ENCODE results near the gene SPC25. TPM values are rescaled to one million over a fixed set of nuclear protein-coding genes. Genes with fewer than 3 reads are reported as not detected.
"Not testable (repeated sequence)": the region's sequence is repeated elsewhere in the genome, so short reads cannot be mapped to it uniquely, and the experiment has no call there.

Gene SPC25, protein sequence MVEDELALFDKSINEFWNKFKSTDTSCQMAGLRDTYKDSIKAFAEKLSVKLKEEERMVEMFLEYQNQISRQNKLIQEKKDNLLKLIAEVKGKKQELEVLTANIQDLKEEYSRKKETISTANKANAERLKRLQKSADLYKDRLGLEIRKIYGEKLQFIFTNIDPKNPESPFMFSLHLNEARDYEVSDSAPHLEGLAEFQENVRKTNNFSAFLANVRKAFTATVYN
- total RNA-seq, result 0.38 TPM
- long read RNA-seq, partial matches to known transcripts, result 0 of 6 reads
- long read RNA-seq, other reads (novel, unspliced or antisense), result 5 of 6 reads

DNA sequence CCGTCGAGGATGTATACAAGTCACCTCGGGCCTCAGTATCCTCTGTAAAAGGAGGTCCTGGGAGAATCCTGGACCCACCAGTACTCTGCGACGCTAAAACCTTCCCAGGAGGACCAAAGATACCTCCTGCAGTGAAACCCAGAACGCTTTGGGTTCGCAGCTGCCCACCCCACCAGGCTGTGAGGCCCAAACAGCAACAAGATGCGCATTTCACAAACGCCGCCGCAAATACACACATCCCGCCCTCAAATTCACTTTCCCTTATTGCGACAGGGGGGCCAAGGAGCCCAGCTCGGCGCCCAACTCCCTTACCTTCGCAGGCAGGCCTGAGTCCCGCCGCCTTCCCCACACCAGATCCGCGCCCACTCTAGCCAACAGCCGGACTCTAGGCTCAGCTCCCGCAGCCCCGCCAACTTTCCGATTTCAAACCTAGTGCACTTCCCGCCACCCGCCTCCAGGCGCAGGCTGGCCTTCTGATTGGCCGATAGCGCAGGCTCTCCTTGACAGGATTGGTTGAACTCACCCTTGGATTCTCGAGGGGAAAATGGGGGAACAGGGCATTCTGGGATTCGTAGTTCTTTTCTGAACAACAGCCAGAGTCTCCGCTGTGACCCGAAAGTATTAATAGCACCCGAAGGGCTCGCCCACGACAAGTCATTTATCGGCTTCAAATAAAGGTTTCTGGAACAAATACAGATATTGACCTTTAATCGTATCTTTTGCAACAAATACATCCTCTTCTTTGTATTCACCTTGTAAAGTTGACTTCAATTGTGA lies at the start of gene SPC25:
Gene SPC25, minus strand, starts transcription at position 425 of the 777 bp plus-strand sequence. CDS start 911 bp downstream, outside the sequence.
- peak; percentile 99 for ATAC-seq
- Histone ChIP-seq H3K9me3 (no peaks in the 10 kb centered on the region), H3K4me3 (peak within 1 kb of the TSS; percentile 49), H3K4me1 (peaks cover 4% of the 10 kb centered on the region), H3K27me3 (no peaks in the 10 kb centered on the region), H3K36me3 (no peaks in the 10 kb centered on the region), H3K27ac (no peak within 1 kb of the TSS)
- intact Hi-C loops (cut with DNase I), result no loop called here
- TF ChIP-seq, protein P1, sequence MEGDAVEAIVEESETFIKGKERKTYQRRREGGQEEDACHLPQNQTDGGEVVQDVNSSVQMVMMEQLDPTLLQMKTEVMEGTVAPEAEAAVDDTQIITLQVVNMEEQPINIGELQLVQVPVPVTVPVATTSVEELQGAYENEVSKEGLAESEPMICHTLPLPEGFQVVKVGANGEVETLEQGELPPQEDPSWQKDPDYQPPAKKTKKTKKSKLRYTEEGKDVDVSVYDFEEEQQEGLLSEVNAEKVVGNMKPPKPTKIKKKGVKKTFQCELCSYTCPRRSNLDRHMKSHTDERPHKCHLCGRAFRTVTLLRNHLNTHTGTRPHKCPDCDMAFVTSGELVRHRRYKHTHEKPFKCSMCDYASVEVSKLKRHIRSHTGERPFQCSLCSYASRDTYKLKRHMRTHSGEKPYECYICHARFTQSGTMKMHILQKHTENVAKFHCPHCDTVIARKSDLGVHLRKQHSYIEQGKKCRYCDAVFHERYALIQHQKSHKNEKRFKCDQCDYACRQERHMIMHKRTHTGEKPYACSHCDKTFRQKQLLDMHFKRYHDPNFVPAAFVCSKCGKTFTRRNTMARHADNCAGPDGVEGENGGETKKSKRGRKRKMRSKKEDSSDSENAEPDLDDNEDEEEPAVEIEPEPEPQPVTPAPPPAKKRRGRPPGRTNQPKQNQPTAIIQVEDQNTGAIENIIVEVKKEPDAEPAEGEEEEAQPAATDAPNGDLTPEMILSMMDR (IDR thresholded peaks at IDR 0.05), result no peak
- peak; percentile 90 for DNase-seq

DNA sequence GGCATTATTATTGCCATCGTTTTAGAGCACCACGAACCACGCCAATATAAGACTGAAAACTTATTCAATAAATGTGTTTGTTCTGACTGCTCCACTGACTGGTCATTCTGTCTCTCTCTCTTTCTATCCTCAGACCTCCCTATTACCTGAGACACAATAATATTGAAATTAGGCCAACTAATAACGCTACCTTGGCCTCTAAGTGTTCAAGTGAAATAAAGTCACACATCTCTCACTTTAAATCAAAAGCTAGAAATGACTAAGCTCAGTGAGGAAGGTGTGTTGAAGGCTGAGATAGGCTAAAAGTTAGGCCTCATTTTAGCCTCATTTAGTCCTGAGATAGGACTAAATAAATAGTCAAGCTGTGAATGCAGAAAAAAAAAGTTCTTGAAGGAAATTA lies 49.7 kb upstream of the SPC25 start:
- DNase-seq (no peak), ATAC-seq (no peak)
- TF ChIP-seq, protein P1 (IDR thresholded peaks at IDR 0.05), result no peak
- Histone ChIP-seq H3K27me3 (peaks cover 6% of the 10 kb centered on the region), H3K4me3 (no peak overlapping the region), H3K4me1 (no peaks in the 10 kb centered on the region), H3K36me3 (no peaks in the 10 kb centered on the region), H3K27ac (no peak overlapping the region), H3K9me3 (no peaks in the 10 kb centered on the region)
- intact Hi-C loops (cut with DNase I), result no loop called here

DNA sequence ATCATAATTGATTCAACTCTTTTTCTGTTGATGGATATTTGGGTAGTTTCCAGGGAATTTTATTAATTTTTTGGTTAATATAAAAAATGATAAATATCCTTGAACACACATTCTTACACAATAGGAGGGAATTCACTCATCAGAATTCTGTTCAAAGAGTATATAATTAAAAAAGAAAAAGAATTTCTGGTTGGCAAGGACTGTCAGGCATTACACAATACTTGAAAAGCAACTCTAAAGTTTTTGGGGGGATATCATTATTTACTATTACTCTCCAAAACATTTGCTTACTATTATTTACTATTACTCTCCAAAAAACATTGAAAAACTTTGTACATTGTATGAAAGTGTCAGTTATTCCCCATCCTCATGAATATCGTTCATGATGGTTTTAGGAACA lies 48.8 kb upstream of the SPC25 start:
- Histone ChIP-seq H3K27ac (no peak overlapping the region), H3K4me3 (no peak overlapping the region), H3K36me3 (no peaks in the 10 kb centered on the region), H3K27me3 (no peaks in the 10 kb centered on the region), H3K9me3 (no peaks in the 10 kb centered on the region), H3K4me1 (no peaks in the 10 kb centered on the region)
- intact Hi-C loops (cut with DNase I), result no loop called here
- DNase-seq, result no peak
- TF ChIP-seq, protein P1 (IDR thresholded peaks at IDR 0.05), result no peak
- ATAC-seq, result no peak

DNA sequence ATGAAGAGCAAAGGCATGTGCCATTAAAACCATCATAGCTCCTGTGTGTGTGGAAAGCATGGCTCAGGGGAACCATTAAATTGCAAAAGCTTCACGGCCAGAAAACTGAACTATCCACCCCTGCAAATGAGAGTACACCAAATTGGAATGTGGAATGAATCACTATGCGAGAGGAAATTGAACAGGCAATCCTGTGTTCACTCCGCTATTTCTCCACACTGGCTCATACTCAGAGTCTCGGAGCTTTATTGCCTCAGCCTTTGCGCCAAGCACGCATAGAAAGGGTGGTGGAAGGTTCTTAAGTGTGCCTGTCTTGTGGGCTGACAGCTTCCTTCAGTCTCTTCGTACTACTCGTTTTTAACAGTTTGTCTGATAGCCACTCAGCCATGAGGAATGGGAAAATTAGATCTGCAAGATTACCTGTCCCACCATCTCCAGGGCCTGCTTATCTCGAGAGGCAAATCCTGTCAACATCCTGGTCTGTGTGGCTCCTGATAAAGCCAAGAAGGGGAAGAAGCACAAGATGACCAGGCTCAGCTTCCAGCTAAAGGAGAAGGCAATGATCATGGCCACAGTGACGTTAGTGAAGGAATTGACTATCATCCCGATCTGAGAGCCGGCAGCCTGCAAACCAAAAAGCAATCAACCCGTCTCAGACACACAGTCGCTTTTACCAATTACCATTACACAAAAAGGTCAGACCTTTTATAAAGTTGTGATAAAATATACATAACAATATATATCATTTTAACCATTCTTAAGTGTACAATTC lies 45.8 kb upstream of the SPC25 start:
- Histone ChIP-seq H3K9me3 (no peaks in the 10 kb centered on the region), H3K27me3 (no peaks in the 10 kb centered on the region), H3K4me3 (no peak overlapping the region), H3K4me1 (no peaks in the 10 kb centered on the region), H3K36me3 (no peaks in the 10 kb centered on the region), H3K27ac (no peak overlapping the region)
- TF ChIP-seq, protein P1 (IDR thresholded peaks at IDR 0.05), result no peak
- DNase-seq (no peak), ATAC-seq (peak; percentile 31)
- intact Hi-C loops (cut with DNase I), result no loop called here

DNA sequence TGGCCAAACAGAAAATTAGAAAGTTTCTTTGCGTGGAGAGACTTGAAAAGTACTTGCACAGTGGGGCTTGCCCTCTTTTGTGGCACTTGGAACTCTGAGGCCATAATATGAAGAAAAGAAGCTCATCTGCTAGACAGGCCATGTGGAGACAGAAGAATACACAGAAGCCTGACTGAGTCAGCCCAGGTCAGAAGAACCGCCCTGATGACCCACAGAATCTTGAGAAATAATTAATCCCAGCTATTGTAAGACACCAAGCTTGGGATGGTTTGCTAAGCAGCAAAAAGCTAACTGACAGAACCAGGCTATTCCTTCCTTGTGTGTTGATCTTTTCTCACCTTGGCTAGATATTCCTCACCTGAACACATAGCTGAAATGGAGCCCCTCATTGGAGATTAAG lies 44.6 kb upstream of the SPC25 start:
- no peak overlapping the region for H3K4me3 ChIP-seq
- H3K27ac ChIP-seq, result no peak overlapping the region
- H3K4me1 ChIP-seq, result no peaks in the 10 kb centered on the region
- no peaks in the 10 kb centered on the region for H3K9me3 ChIP-seq
- no peaks in the 10 kb centered on the region for H3K27me3 ChIP-seq
- TF ChIP-seq, protein P1 (IDR thresholded peaks at IDR 0.05), result no peak
- intact Hi-C loops (cut with DNase I), result no loop called here
- ATAC-seq (no peak), DNase-seq (no peak)
- H3K36me3 ChIP-seq, result no peaks in the 10 kb centered on the region

DNA sequence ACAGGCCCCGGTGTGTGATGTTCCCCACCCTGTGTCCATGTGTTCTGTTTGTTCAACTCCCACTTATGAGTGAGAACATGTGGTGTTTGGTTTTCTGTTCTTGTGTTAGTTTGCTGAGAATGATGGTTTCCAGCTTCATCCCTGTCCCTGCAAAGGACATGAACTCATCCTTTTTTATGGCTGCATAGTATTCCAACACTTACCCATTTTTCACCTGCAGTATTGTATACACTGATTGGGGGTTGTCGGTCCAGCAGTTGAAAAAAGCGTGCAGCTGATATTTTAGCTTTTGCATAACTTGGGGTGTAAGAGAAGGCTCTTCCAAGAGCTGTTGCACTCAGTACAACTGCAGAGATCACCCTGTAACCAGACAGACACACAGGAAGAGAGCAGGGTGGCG lies 41.9 kb upstream of the SPC25 start:
- H3K36me3 ChIP-seq; H3K27me3 ChIP-seq; H3K4me3 ChIP-seq; H3K4me1 ChIP-seq; ATAC-seq; DNase-seq; intact Hi-C loops (cut with DNase I); H3K27ac ChIP-seq; H3K9me3 ChIP-seq: not testable (repeated sequence)

Measured in upper lobe of right lung (tissue), 1 donor.